ENCODE data around the gene TRIO.

TRIO gene

GRCh38 chr5:14148890-14149671 is 5.9 kb downstream of the TRIO start:
- no peak for DNase-seq

- DNase-seq, result no peak
These were observed 6.6 kb downstream of the TRIO start for GRCh38 chr5:14149672-14150274.

GRCh38 chr5:14151416-14151815 is 8.3 kb downstream of the TRIO start:
- no peak for DNase-seq

- DNase-seq, result no peak
These were observed 10.1 kb downstream of the TRIO start for GRCh38 chr5:14153071-14153864.

GRCh38 chr5:14153932-14154731 is 11.0 kb downstream of the TRIO start:
- DNase-seq, result peak; percentile 21

- no peak for DNase-seq
These were observed 11.9 kb downstream of the TRIO start for GRCh38 chr5:14155075-14155474.

GRCh38 chr5:14155739-14156138 is 12.6 kb downstream of the TRIO start:
- no peak for DNase-seq

- DNase-seq, result no peak
These were observed 13.1 kb downstream of the TRIO start for GRCh38 chr5:14156290-14156649.

- no peak for DNase-seq
These were observed 13.7 kb downstream of the TRIO start for GRCh38 chr5:14156650-14157492.

- DNase-seq, result no peak
These were observed 14.3 kb downstream of the TRIO start for GRCh38 chr5:14157493-14157782.

GRCh38 chr5:14158890-14159666 is 15.9 kb downstream of the TRIO start:
- DNase-seq, result no peak

- no peak for DNase-seq
These were observed 18.8 kb downstream of the TRIO start for GRCh38 chr5:14161825-14162556.

- DNase-seq, result no peak
These were observed 21.3 kb downstream of the TRIO start for GRCh38 chr5:14164164-14165163.

- DNase-seq, result no peak
These were observed 22.4 kb downstream of the TRIO start for GRCh38 chr5:14165375-14166106.

GRCh38 chr5:14166437-14166836 is 23.3 kb downstream of the TRIO start:
- DNase-seq, result no peak

- DNase-seq, result no peak
These were observed 24.2 kb downstream of the TRIO start for GRCh38 chr5:14167211-14167845.

- no peak for DNase-seq
These were observed 25.1 kb downstream of the TRIO start for GRCh38 chr5:14168144-14168792.

GRCh38 chr5:14168793-14169262 is 25.7 kb downstream of the TRIO start:
- DNase-seq, result no peak
